Panc1 (cell line): Measurements from ENCODE around the gene SARDH. TPM values are rescaled to one million over a fixed set of nuclear protein-coding genes. Genes with fewer than 3 reads are reported as not detected.
"Not testable (repeated sequence)": the region's sequence is repeated elsewhere in the genome, so short reads cannot be mapped to it uniquely, and the experiment has no call there.

ENCODE experiments used
- ATAC-seq: fragments of 200-7000 bp; cut with Tn5 transposase; 2 replicates; pipeline ENCODE4 v1.9.1; 2020; ENCODE audit warnings: mild to moderate bottlenecking, moderate library complexity
- BruUV-seq: library from RNA; stranded (reverse); fragments of 400-500 nt; replicated peaks from 2 replicates; lab custom pipeline; 2021; lab: Mats Ljungman, UMichigan
- CTCF ChIA-PET: fragments of 300-600 bp; sonication (Branson Sonifier 250); formaldehyde crosslinking; loops from one replicate; lab custom pipeline; 2022; ENCODE audit warnings: antibody characterized with exemption; lab: Charles Lee
- POLR2A ChIA-PET: fragments of 300-600 bp; sonication (Branson Sonifier 250); formaldehyde crosslinking; loops from one replicate; lab custom pipeline; 2022; ENCODE audit warnings: antibody characterized with exemption; lab: Charles Lee
- DNase-seq: peaks from one replicate; pipeline ENCODE4 v3.0.0-alpha.2; 2010; ENCODE audit warnings: low read depth, low spot score
- H3K27ac ChIP-seq: 2 replicates; pipeline ENCODE4 v1.5.1; 2011; ENCODE audit warnings: mild to moderate bottlenecking, low read length, inconsistent platforms
- H3K27me3 ChIP-seq: fragments of 200-500 bp; sonication (Bioruptor generic); 2 replicates; pipeline ENCODE4 v1.6.0; 2014; ENCODE audit warnings: low read length, inconsistent platforms; ENCODE audit not compliant: control insufficient read depth, insufficient read depth
- H3K36me3 ChIP-seq: fragments of 200-500 bp; sonication (Bioruptor generic); 2 replicates; pipeline ENCODE4 v1.5.1; 2014; ENCODE audit warnings: inconsistent platforms, mild to moderate bottlenecking, low read length, moderate library complexity; ENCODE audit not compliant: control insufficient read depth, insufficient read depth
- H3K4me1 ChIP-seq: 2 replicates; pipeline ENCODE4 v1.5.1; 2011; ENCODE audit warnings: inconsistent platforms, mild to moderate bottlenecking, low read length, moderate library complexity; ENCODE audit not compliant: control insufficient read depth, insufficient read depth
- H3K4me3 ChIP-seq, 2 experiments: 2 replicates each; pipeline ENCODE4 v1.5.1; 2011 to 2012; ENCODE audit warnings: low read depth in 2 of 2, low read length in 2 of 2, mild to moderate bottlenecking in 2 of 2, inconsistent platforms in 1 of 2, moderate library complexity in 1 of 2
- H3K9me3 ChIP-seq: fragments of 200-500 bp; sonication (Bioruptor generic); 2 replicates; pipeline ENCODE4 v1.5.1; 2014; ENCODE audit warnings: low read depth, mild to moderate bottlenecking, inconsistent platforms, low read length, moderate library complexity; ENCODE audit not compliant: control insufficient read depth, insufficient read depth
- POLR2AphosphoS5 ChIP-seq: IDR thresholded peaks from 2 replicates; pipeline ENCODE4 v1.6.1; 2012; ENCODE audit warnings: mild to moderate bottlenecking, low read depth, low read length, moderate library complexity
- SIN3A ChIP-seq: IDR thresholded peaks from 2 replicates; pipeline ENCODE4 v1.6.1; 2012; ENCODE audit warnings: low read depth, mild to moderate bottlenecking, low read length, moderate library complexity, borderline replicate concordance; ENCODE audit not compliant: insufficient read depth
- TCF7L2 ChIP-seq: IDR thresholded peaks from 2 replicates; pipeline ENCODE4 v1.6.1; 2011; ENCODE audit warnings: mild to moderate bottlenecking, low read depth, low read length, inconsistent platforms
- in situ Hi-C: cut with HindIII; loops from 2 replicates; pipeline ENCODE4 v1.10.0; 2016; ENCODE audit warnings: low sequenced_read_pairs, low pct_unique_long_range_greater_than_20kb
- intact Hi-C: fragments of 100-400 bp; cut with micrococcal nuclease; formaldehyde crosslinking; loops from one replicate; pipeline ENCODE4 v1.10.0; 2022; ENCODE audit not compliant: unreplicated experiment
- total RNA-seq: library from RNA; stranded (reverse); gene quantifications from one replicate; pipeline ENCODE4 v1.2.1, GENCODE V29; 2021; ENCODE audit not compliant: unreplicated experiment
- TF ChIP-seq, protein P1 (sequence below): fragments of 450-650 bp; IDR thresholded peaks from 2 replicates; pipeline ENCODE4 v1.5.1; 2017; ENCODE audit warnings: mild to moderate bottlenecking
- TF ChIP-seq, protein P2 (sequence below), 2 experiments: IDR thresholded peaks; 2 replicates each; pipeline ENCODE4 v1.6.1; 2011 to 2012; ENCODE audit warnings: low read depth in 2 of 2, control low read depth in 1 of 2, low read length in 1 of 2, mild to moderate bottlenecking in 1 of 2, moderate library complexity in 1 of 2; ENCODE audit not compliant: insufficient read depth in 1 of 2

Gene SARDH
- total RNA-seq, 1 experiment from 2014 or later: 0.13 TPM

DNA sequence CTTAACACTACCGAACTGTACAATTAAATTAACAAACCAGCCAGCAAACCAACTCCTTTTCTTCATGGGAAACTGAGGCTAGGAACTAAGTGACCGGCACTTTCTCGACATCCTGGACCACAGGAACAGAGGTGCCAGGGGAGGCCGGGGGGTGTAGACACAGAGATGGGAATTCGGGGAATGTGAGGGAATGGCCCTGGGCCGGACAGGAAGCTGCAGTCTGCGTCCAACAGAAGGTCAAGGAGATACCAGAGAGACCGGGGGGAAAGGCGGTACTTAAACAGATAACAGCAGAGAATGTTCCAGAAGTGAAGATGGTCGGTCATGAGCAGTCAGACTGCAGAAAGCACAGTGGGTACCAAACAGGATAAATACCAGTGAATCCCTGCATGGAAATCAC, 61.7 kb downstream of the SARDH start:
- in situ Hi-C loops: no loop called here
- ChIA-PET POLR2A (no interaction called here), CTCF (no interaction called here)
- Histone ChIP-seq H3K27me3 (no peaks in the 10 kb centered on the region), H3K4me1 (no peaks in the 10 kb centered on the region), H3K4me3 (no peak overlapping the region), H3K27ac (no peak overlapping the region), H3K36me3 (no peaks in the 10 kb centered on the region), H3K9me3 (no peaks in the 10 kb centered on the region)
- ATAC-seq (no peak), DNase-seq (no peak)
- TF ChIP-seq, protein P1, sequence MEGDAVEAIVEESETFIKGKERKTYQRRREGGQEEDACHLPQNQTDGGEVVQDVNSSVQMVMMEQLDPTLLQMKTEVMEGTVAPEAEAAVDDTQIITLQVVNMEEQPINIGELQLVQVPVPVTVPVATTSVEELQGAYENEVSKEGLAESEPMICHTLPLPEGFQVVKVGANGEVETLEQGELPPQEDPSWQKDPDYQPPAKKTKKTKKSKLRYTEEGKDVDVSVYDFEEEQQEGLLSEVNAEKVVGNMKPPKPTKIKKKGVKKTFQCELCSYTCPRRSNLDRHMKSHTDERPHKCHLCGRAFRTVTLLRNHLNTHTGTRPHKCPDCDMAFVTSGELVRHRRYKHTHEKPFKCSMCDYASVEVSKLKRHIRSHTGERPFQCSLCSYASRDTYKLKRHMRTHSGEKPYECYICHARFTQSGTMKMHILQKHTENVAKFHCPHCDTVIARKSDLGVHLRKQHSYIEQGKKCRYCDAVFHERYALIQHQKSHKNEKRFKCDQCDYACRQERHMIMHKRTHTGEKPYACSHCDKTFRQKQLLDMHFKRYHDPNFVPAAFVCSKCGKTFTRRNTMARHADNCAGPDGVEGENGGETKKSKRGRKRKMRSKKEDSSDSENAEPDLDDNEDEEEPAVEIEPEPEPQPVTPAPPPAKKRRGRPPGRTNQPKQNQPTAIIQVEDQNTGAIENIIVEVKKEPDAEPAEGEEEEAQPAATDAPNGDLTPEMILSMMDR: no peak
- no peak for TF ChIP-seq TCF7L2
- no peak for TF ChIP-seq SIN3A
- TF ChIP-seq POLR2AphosphoS5: no peak
- TF ChIP-seq, protein P2, sequence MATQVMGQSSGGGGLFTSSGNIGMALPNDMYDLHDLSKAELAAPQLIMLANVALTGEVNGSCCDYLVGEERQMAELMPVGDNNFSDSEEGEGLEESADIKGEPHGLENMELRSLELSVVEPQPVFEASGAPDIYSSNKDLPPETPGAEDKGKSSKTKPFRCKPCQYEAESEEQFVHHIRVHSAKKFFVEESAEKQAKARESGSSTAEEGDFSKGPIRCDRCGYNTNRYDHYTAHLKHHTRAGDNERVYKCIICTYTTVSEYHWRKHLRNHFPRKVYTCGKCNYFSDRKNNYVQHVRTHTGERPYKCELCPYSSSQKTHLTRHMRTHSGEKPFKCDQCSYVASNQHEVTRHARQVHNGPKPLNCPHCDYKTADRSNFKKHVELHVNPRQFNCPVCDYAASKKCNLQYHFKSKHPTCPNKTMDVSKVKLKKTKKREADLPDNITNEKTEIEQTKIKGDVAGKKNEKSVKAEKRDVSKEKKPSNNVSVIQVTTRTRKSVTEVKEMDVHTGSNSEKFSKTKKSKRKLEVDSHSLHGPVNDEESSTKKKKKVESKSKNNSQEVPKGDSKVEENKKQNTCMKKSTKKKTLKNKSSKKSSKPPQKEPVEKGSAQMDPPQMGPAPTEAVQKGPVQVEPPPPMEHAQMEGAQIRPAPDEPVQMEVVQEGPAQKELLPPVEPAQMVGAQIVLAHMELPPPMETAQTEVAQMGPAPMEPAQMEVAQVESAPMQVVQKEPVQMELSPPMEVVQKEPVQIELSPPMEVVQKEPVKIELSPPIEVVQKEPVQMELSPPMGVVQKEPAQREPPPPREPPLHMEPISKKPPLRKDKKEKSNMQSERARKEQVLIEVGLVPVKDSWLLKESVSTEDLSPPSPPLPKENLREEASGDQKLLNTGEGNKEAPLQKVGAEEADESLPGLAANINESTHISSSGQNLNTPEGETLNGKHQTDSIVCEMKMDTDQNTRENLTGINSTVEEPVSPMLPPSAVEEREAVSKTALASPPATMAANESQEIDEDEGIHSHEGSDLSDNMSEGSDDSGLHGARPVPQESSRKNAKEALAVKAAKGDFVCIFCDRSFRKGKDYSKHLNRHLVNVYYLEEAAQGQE (IDR thresholded peaks at IDR 0.05; ENCODE audit: insufficient read depth in 1 of 2, low read depth in 2 of 2, low read length in 1 of 2): no peak
- intact Hi-C loops: no loop called here
- BruUV-seq: no TSS peak

DNA sequence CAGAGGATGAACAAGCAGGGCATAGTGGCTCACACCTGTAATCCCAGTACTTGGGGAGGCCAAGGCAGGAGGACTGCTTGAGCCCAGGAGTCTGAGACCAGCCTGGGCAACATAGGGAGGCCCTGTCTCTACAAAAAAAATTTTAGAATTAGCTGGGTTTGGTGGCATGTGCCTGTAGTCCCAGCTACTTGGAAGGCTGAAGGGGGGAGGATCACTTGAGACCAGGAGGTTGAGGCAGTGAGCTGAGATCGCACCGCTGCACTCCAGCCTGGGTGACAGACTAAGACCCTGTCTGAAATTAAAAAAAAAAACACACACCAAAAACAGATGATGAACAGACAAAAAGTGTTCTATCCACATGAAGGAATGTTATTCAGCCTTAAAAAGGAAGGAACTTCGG, 62.4 kb downstream of the SARDH start:
- POLR2A ChIA-PET, BruUV-seq, intact Hi-C loops, H3K4me1 ChIP-seq, H3K9me3 ChIP-seq, H3K4me3 ChIP-seq, DNase-seq, CTCF ChIA-PET, H3K27ac ChIP-seq, in situ Hi-C loops, H3K27me3 ChIP-seq, ATAC-seq, H3K36me3 ChIP-seq: not testable (repeated sequence)

DNA sequence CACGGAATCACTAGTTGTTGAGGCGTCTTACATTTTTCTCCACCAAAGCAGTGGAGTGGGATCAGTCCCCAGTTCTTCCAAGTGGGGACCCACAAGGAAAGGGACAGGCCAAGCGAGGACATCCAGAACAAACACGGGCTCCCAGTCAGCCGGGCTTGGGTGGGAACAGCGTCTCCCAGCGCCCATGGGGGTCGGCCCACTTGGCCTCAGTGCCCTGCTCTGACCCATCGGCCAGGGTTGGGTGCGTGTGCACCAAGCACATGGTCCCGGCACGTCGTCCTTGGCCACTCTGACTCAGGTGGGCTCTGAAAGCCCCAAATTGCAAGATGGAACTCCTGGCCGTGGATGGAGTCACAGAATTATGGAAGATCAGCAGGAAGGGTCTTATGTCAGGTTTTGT, 64.1 kb downstream of the SARDH start:
- intact Hi-C loops (no loop called here), in situ Hi-C loops (no loop called here)
- H3K4me1 ChIP-seq: no peaks in the 10 kb centered on the region
- TF ChIP-seq, protein P1: no peak
- TF ChIP-seq, protein P2 (IDR thresholded peaks at IDR 0.05; ENCODE audit: insufficient read depth in 1 of 2, low read depth in 2 of 2, low read length in 1 of 2): no peak
- TF ChIP-seq POLR2AphosphoS5 (no peak), TCF7L2 (no peak), SIN3A (no peak)
- DNase-seq (no peak), ATAC-seq (no peak)
- BruUV-seq: no TSS peak
- H3K36me3 ChIP-seq: no peaks in the 10 kb centered on the region
- POLR2A ChIA-PET: no interaction called here
- H3K9me3 ChIP-seq: no peaks in the 10 kb centered on the region
- CTCF ChIA-PET: no interaction called here
- H3K27me3 ChIP-seq: no peaks in the 10 kb centered on the region
- H3K4me3 ChIP-seq: no peak overlapping the region
- no peak overlapping the region for H3K27ac ChIP-seq
